GM18498 (cell line): ENCODE results near the gene LILRA2.
"Not testable (repeated sequence)": the region's sequence is repeated elsewhere in the genome, so short reads cannot be mapped to it uniquely, and the experiment has no call there.

ENCODE experiments used
- ATAC-seq: cut with Tn5 transposase; IDR thresholded peaks from one replicate; pipeline ENCODE4 v1.9.1; 2021; ENCODE audit warnings: mild to moderate bottlenecking, moderate library complexity; ENCODE audit not compliant: unreplicated experiment

The LILRA2 gene

GRCh38 chr19:54570316-54570715 is 3.3 kb upstream of the LILRA2 start:
- ATAC-seq: no peak

- not testable (repeated sequence) for ATAC-seq
Observed at GRCh38 chr19:54571715-54572615, 1.6 kb upstream of the LILRA2 start.

GRCh38 chr19:54572696-54573311 is 786 bp upstream of the LILRA2 start:
- ATAC-seq: no peak

- ATAC-seq: no peak
Observed at GRCh38 chr19:54574051-54574450, 461 bp downstream of the LILRA2 start.

GRCh38 chr19:54574527-54575056 is 1.0 kb downstream of the LILRA2 start:
- no peak for ATAC-seq

- not testable (repeated sequence) for ATAC-seq
Observed at GRCh38 chr19:54575205-54575604, 1.6 kb downstream of the LILRA2 start.

- no peak for ATAC-seq
Observed at GRCh38 chr19:54576411-54576976, 2.9 kb downstream of the LILRA2 start.

GRCh38 chr19:54577334-54577733 is 3.7 kb downstream of the LILRA2 start:
- no peak for ATAC-seq

GRCh38 chr19:54578268-54578667 is 4.7 kb downstream of the LILRA2 start:
- not testable (repeated sequence) for ATAC-seq

- no peak for ATAC-seq
Observed at GRCh38 chr19:54586397-54586796, 12.8 kb downstream of the LILRA2 start.

- no peak for ATAC-seq
Observed at GRCh38 chr19:54587026-54587425, 13.4 kb downstream of the LILRA2 start.

- ATAC-seq: not testable (repeated sequence)
Observed at GRCh38 chr19:54593445-54593844, 19.9 kb downstream of the LILRA2 start, which contains the start of gene LILRA1. TSS of gene LILRA1 (plus strand) at chr19:54593632. CDS start at chr19:54594245, 613 bp downstream.

GRCh38 chr19:54593931-54594626 is 20.5 kb downstream of the LILRA2 start:
- ATAC-seq: not testable (repeated sequence)

- no peak for ATAC-seq
Observed at GRCh38 chr19:54594737-54595136, 21.1 kb downstream of the LILRA2 start.

GRCh38 chr19:54595680-54596436 is 22.3 kb downstream of the LILRA2 start:
- ATAC-seq: not testable (repeated sequence)

- no peak for ATAC-seq
Observed at GRCh38 chr19:54600212-54600611, 26.6 kb downstream of the LILRA2 start.

- ATAC-seq: no peak
Observed at GRCh38 chr19:54606230-54606629, 32.6 kb downstream of the LILRA2 start.

- ATAC-seq: peak; percentile 49
Observed at GRCh38 chr19:54606891-54607784, 33.5 kb downstream of the LILRA2 start.

GRCh38 chr19:54607785-54608150 is 34.2 kb downstream of the LILRA2 start:
- ATAC-seq: no peak
